Bronchial epithelial cell (primary cell): ENCODE data around the gene MARK1. TPM values are rescaled to one million over a fixed set of nuclear protein-coding genes. Genes with fewer than 3 reads are reported as not detected.

Experiments used
- DNase-seq: peaks from one replicate; pipeline ENCODE4 v3.0.0-alpha.2; 2010; ENCODE audit warnings: low read depth
- FAIRE-seq: peaks from 2 replicates; lab custom pipeline; 2011; peaks lifted over from hg19 to GRCh38; lab: Jason Lieb, UNC
- H3K27me3 ChIP-seq: 2 replicates; pipeline ENCODE4 v1.5.1; 2011; ENCODE audit warnings: low read length; ENCODE audit not compliant: control insufficient read depth, insufficient read depth
- H3K36me3 ChIP-seq: 2 replicates; pipeline ENCODE4 v1.5.1; 2011; ENCODE audit warnings: low read length; ENCODE audit not compliant: control insufficient read depth, insufficient read depth
- H3K4me3 ChIP-seq: 2 replicates; pipeline ENCODE4 v1.5.1; 2011; ENCODE audit warnings: mild to moderate bottlenecking, low read depth, low read length, control low read depth
- CTCF ChIP-seq: IDR thresholded peaks from 2 replicates; pipeline ENCODE4 v1.5.1; 2011; ENCODE audit warnings: mild to moderate bottlenecking, moderate library complexity, low read length, control low read depth, inconsistent platforms; ENCODE audit not compliant: insufficient read depth, severe bottlenecking
- total RNA-seq: library from RNA; depleted of rRNA; stranded (reverse); fragments of >200 nt; gene quantifications from 2 replicates; pipeline ENCODE4 v1.2.1, GENCODE V29; 2014

MARK1 gene
- total RNA-seq, 1 donor from 2014 or later: 3.9 TPM

- FAIRE-seq (no peak), DNase-seq (no peak)
- no peak for TF ChIP-seq CTCF
- H3K36me3 ChIP-seq: peaks cover 10% of the 10 kb centered on the region
- H3K4me3 ChIP-seq: no peak overlapping the region
- H3K27me3 ChIP-seq: no peaks in the 10 kb centered on the region
Observed at GRCh38 chr1:220655961-220656740, 128.2 kb downstream of the MARK1 start.

DNA sequence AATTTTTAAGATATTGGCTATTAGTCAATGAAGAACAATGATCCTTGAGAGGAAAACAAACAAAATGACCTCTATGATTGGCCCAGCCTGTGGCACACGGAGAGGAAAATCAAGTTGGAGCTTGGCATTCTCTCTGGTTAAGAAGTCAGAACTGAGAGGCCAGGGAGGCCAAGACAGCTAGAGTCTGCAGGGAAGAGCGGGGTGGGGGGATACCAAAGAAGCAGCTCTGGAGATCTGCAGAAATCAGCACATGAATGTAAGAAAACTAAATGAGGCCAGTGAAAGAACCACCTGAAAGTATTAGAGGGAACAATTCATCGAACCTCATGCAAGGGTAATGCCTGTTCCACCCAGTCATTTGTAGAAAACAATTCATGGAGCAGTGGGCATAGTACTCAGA is 138.4 kb downstream of the MARK1 start:
- DNase-seq (no peak), FAIRE-seq (no peak)
- Histone ChIP-seq H3K36me3 (peaks cover 2% of the 10 kb centered on the region), H3K27me3 (no peaks in the 10 kb centered on the region), H3K4me3 (no peak overlapping the region)
- TF ChIP-seq CTCF: no peak

DNA sequence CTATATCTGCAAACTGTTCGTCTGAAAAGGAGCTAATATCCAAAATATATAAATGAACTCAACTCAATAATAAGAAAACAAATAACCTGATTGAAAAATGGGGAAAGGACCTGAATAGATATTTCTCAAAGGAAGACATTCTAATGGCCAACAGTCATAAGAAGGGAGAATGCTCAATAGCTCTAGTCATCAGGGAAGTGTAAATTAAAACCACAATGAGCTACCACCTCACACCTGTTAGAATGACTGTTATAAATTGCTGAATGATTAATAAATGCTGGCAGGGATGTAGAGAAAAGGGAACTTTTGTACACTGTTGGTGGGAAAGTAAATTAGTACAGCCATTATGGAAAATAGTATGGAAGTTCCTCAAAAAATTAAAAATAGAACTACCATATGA is 141.1 kb downstream of the MARK1 start:
- DNase-seq (peak; percentile 65), FAIRE-seq (no peak)
- Histone ChIP-seq H3K27me3 (no peaks in the 10 kb centered on the region), H3K36me3 (no peaks in the 10 kb centered on the region), H3K4me3 (no peak overlapping the region)
- no peak for TF ChIP-seq CTCF

DNA sequence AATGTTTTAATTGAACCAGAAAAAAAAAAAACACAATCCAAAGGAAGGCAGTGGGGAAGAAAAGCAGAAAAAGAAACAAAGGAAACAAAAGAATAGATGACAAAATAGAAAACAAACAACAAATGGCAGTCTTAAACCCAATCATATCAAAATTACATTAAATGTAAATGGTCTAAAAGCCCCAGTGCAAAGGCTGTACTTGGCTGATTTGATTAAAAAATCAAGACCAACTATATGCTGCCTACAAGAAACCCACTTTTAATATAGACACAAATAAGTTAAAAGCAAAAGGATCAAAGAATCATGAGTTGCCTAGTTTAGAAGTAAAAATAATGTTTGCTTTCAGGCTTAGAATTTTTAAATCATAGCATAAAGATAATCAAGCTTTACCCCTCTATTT is 142.4 kb downstream of the MARK1 start:
- Histone ChIP-seq H3K36me3 (no peaks in the 10 kb centered on the region), H3K4me3 (no peak overlapping the region), H3K27me3 (no peaks in the 10 kb centered on the region)
- TF ChIP-seq CTCF: no peak
- DNase-seq (no peak), FAIRE-seq (no peak)

DNA sequence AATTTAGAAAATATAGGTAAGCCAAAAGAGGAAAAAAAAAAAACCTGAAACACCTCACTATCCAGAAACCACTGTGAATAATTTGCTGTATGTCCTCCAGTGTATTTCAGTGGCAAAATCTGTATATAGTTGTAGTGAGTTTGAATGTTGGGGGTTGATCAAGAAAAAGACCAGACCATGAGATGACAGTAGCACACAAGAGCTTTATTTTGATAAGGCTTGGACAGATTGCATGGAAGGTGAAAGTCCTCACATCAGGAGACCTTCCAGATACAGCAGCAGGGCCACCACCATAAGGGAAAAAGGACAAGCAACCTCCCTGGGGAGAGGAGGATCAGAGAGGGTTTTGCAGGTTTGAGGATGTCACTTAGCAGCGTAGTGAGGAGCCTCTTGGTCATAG is 146.0 kb downstream of the MARK1 start:
- Histone ChIP-seq H3K36me3 (no peaks in the 10 kb centered on the region), H3K27me3 (no peaks in the 10 kb centered on the region), H3K4me3 (no peak overlapping the region)
- TF ChIP-seq CTCF: no peak
- DNase-seq (no peak), FAIRE-seq (no peak)

- Histone ChIP-seq H3K36me3 (no peaks in the 10 kb centered on the region), H3K4me3 (no peak overlapping the region), H3K27me3 (no peaks in the 10 kb centered on the region)
- TF ChIP-seq CTCF: no peak
- FAIRE-seq (no peak), DNase-seq (no peak)
Observed at GRCh38 chr1:220677251-220677650, 149.3 kb downstream of the MARK1 start.
